H1 (cell line): ENCODE measurements around the gene CHD9NB. TPM values are rescaled to one million over a fixed set of nuclear protein-coding genes. Genes with fewer than 3 reads are reported as not detected.

Source experiments
- CTCF ChIA-PET: fragments of 300-600 bp; sonication (Branson Sonifier 250); formaldehyde crosslinking; loops from one replicate; lab custom pipeline; 2021; ENCODE audit not compliant: partially characterized antibody; lab: Charles Lee
- POLR2A ChIA-PET: fragments of 300-600 bp; sonication (Branson Sonifier 250); formaldehyde crosslinking; loops from one replicate; lab custom pipeline; 2021; ENCODE audit warnings: inconsistent platforms; ENCODE audit not compliant: partially characterized antibody; lab: Charles Lee
- DNase-seq, 2 experiments: peaks; one replicate each; pipeline versions ENCODE4 v3.0.0 to v3.0.0-alpha.2; 2010 to 2022; ENCODE audit warnings: low spot score in 2 of 2, low read depth in 1 of 2, mixed read lengths in 1 of 2
- FAIRE-seq: peaks from 2 replicates; lab custom pipeline; 2011; peaks lifted over from hg19 to GRCh38; lab: Jason Lieb, UNC
- H2AFZ ChIP-seq: 2 replicates; pipeline ENCODE4 v1.8.1; 2012; ENCODE audit warnings: low read length, inconsistent platforms
- H2AK5ac ChIP-seq: 2 replicates; pipeline ENCODE4 v1.6.1; 2013; ENCODE audit warnings: low read depth, low read length
- H2BK120ac ChIP-seq: replicated peaks from 2 replicates; pipeline ENCODE3; 2013; ENCODE audit warnings: low read depth, low read length, inconsistent platforms
- H2BK12ac ChIP-seq: 2 replicates; pipeline ENCODE4 v1.6.1; 2013; ENCODE audit warnings: low read depth, low read length
- H2BK15ac ChIP-seq: 2 replicates; pipeline ENCODE4 v1.6.1; 2013; ENCODE audit warnings: low read length
- H2BK20ac ChIP-seq: 2 replicates; pipeline ENCODE4 v1.6.1; 2013; ENCODE audit warnings: low read length
- H2BK5ac ChIP-seq: 2 replicates; pipeline ENCODE4 v1.6.1; 2013; ENCODE audit warnings: low read depth, low read length
- H3K14ac ChIP-seq: 2 replicates; pipeline ENCODE4 v1.6.1; 2013; ENCODE audit warnings: inconsistent platforms; ENCODE audit not compliant: insufficient read length
- H3K18ac ChIP-seq: 2 replicates; pipeline ENCODE4 v1.6.1; 2013; ENCODE audit warnings: low read length; ENCODE audit errors: extremely low read depth
- H3K23ac ChIP-seq: 2 replicates; pipeline ENCODE4 v1.6.1; 2013; ENCODE audit warnings: inconsistent platforms; ENCODE audit not compliant: insufficient read length
- H3K23me2 ChIP-seq: 2 replicates; pipeline ENCODE4 v1.6.1; 2013; ENCODE audit warnings: low read depth, low read length
- H3K27ac ChIP-seq: 2 replicates; pipeline ENCODE4 v1.6.1; 2011; ENCODE audit warnings: low read depth, low read length, inconsistent platforms
- H3K27me3 ChIP-seq, 4 experiments: replicated peaks in 1 of 4; 1 replicate in 1 of 4; 2 replicates in 3 of 4; pipeline versions ENCODE4 v1.6.1 to v1.8.1; 2011 to 2013; ENCODE audit warnings: low read length in 3 of 4, mild to moderate bottlenecking in 3 of 4, inconsistent platforms in 2 of 4, mixed read lengths in 2 of 4, moderate library complexity in 1 of 4; ENCODE audit not compliant: control insufficient read depth in 3 of 4, insufficient read depth in 3 of 4; ENCODE audit errors: extremely low read depth in 1 of 4
- H3K36me3 ChIP-seq, 4 experiments: 2 replicates each; pipeline versions ENCODE4 v1.6.1 to v1.8.1; 2011 to 2013; ENCODE audit warnings: mild to moderate bottlenecking in 4 of 4, low read length in 3 of 4, moderate library complexity in 2 of 4, control low read depth in 1 of 4, inconsistent platforms in 1 of 4; ENCODE audit not compliant: insufficient read depth in 4 of 4, control insufficient read depth in 2 of 4
- H3K4ac ChIP-seq: replicated peaks from 2 replicates; pipeline ENCODE3; 2013; ENCODE audit warnings: low read length, low read depth, mixed read lengths, inconsistent platforms; ENCODE audit not compliant: insufficient read length
- H3K4me1 ChIP-seq, 4 experiments: replicated peaks in 1 of 4; 1 replicate in 1 of 4; 2 replicates in 3 of 4; pipeline versions ENCODE4 v1.6.1 to v1.8.1; 2011 to 2013; ENCODE audit warnings: low read length in 3 of 4, inconsistent platforms in 2 of 4, mixed read lengths in 1 of 4; ENCODE audit not compliant: insufficient read depth in 4 of 4, control insufficient read depth in 3 of 4
- H3K4me2 ChIP-seq, 2 experiments: 2 replicates each; pipeline versions ENCODE4 v1.6.1 to v1.8.1; 2011 to 2013; ENCODE audit warnings: low read depth in 2 of 2, low read length in 2 of 2, control low read depth in 1 of 2, inconsistent platforms in 1 of 2, mild to moderate bottlenecking in 1 of 2; ENCODE audit not compliant: insufficient read depth in 1 of 2
- H3K4me3 ChIP-seq, 4 experiments: fragments of 200-600, 300-600 bp in 1 of 4; sonication (generic), shearing (Covaris generic), sonication (Bioruptor Twin) in 1 of 4; 2 replicates each; pipeline versions ENCODE4 v1.5.1 to v1.8.1; 2011 to 2016; ENCODE audit warnings: low read length in 4 of 4, low read depth in 3 of 4, control low read depth in 2 of 4, inconsistent platforms in 2 of 4, mild to moderate bottlenecking in 2 of 4, mixed read lengths in 1 of 4, moderate library complexity in 1 of 4; ENCODE audit not compliant: insufficient read depth in 2 of 4; ENCODE audit errors: extremely low read depth in 1 of 4
- H3K56ac ChIP-seq: replicated peaks from 2 replicates; pipeline ENCODE3; 2013; ENCODE audit warnings: low read depth, mild to moderate bottlenecking, mixed read lengths, low read length, inconsistent platforms; ENCODE audit not compliant: insufficient read length
- H3K79me1 ChIP-seq: 2 replicates; pipeline ENCODE4 v1.6.1; 2013; ENCODE audit warnings: low read depth, low read length, control low read depth
- H3K79me2 ChIP-seq, 2 experiments: 2 replicates each; pipeline versions ENCODE4 v1.6.1 to v1.8.1; 2012 to 2013; ENCODE audit warnings: low read length in 2 of 2, mild to moderate bottlenecking in 2 of 2, inconsistent platforms in 1 of 2; ENCODE audit not compliant: insufficient read depth in 2 of 2, control insufficient read depth in 1 of 2
- H3K9ac ChIP-seq, 4 experiments: replicated peaks in 1 of 4; 1 replicate in 1 of 4; 2 replicates in 3 of 4; pipeline versions ENCODE4 v1.6.1 to v1.8.1; 2011 to 2013; ENCODE audit warnings: low read depth in 3 of 4, low read length in 3 of 4, control low read depth in 2 of 4, mild to moderate bottlenecking in 2 of 4, moderate library complexity in 2 of 4, inconsistent platforms in 1 of 4; ENCODE audit errors: extremely low read depth in 1 of 4
- H3K9me3 ChIP-seq, 2 experiments: 2 replicates each; pipeline versions ENCODE4 v1.6.1 to v1.8.1; 2012 to 2013; ENCODE audit warnings: mild to moderate bottlenecking in 2 of 2, moderate library complexity in 2 of 2, control low read depth in 1 of 2, inconsistent platforms in 1 of 2, low read depth in 1 of 2, low read length in 1 of 2, mixed read lengths in 1 of 2; ENCODE audit not compliant: insufficient read depth in 2 of 2
- H4K20me1 ChIP-seq, 2 experiments: replicated peaks in 1 of 2; 2 replicates each; pipeline versions ENCODE3 to v1.8.1; 2011 to 2013; ENCODE audit warnings: inconsistent platforms in 2 of 2, low read length in 2 of 2, mild to moderate bottlenecking in 1 of 2; ENCODE audit not compliant: insufficient read depth in 2 of 2, control insufficient read depth in 1 of 2
- H4K5ac ChIP-seq: 2 replicates; pipeline ENCODE4 v1.6.1; 2013; ENCODE audit warnings: low read length, low read depth, mixed read lengths, inconsistent platforms; ENCODE audit not compliant: insufficient read length
- H4K8ac ChIP-seq: 2 replicates; pipeline ENCODE4 v1.8.0; 2013; ENCODE audit warnings: mild to moderate bottlenecking, moderate library complexity, low read length, inconsistent platforms; ENCODE audit not compliant: insufficient read depth; ENCODE audit errors: extremely low read depth
- H4K91ac ChIP-seq: replicated peaks from 2 replicates; pipeline ENCODE3; 2013; ENCODE audit warnings: low read length, mixed read lengths, inconsistent platforms; ENCODE audit not compliant: insufficient read length
- EZH2 ChIP-seq: fragments of 200-600 bp; sonication (generic); IDR thresholded peaks from 2 replicates; pipeline ENCODE4 v1.7.1; 2012; ENCODE audit warnings: low read depth, mild to moderate bottlenecking, moderate library complexity, low read length, inconsistent platforms; ENCODE audit not compliant: severe bottlenecking
- HDAC2 ChIP-seq, 2 experiments: fragments of 300-600 bp in 1 of 2; sonication (generic) in 1 of 2; IDR thresholded peaks; 2 replicates each; pipeline ENCODE4 v1.6.1; 2011 to 2012; ENCODE audit warnings: low read depth in 2 of 2, low read length in 2 of 2, mild to moderate bottlenecking in 2 of 2, moderate library complexity in 2 of 2, borderline replicate concordance in 1 of 2, inconsistent platforms in 1 of 2
- MAFK ChIP-seq: IDR thresholded peaks from 2 replicates; pipeline ENCODE4 v1.6.1; 2012; ENCODE audit warnings: low read depth, mild to moderate bottlenecking, improper control_type of control experiment, low read length
- RAD21 ChIP-seq, 2 experiments: IDR thresholded peaks in 1 of 2; conservative IDR thresholded peaks in 1 of 2; 2 replicates each; pipeline ENCODE4 v1.6.1; 2011; ENCODE audit warnings: low read depth in 2 of 2, low read length in 2 of 2, improper control_type of control experiment in 1 of 2, inconsistent platforms in 1 of 2, mild to moderate bottlenecking in 1 of 2, moderate library complexity in 1 of 2
- RFX5 ChIP-seq: IDR thresholded peaks from 2 replicates; pipeline ENCODE4 v1.6.1; 2011; ENCODE audit warnings: low read depth, low read length, improper control_type of control experiment, borderline replicate concordance
- SIN3A ChIP-seq, 2 experiments: IDR thresholded peaks in 1 of 2; conservative IDR thresholded peaks in 1 of 2; 2 replicates each; pipeline ENCODE4 v1.6.1; 2011 to 2012; ENCODE audit warnings: low read length in 2 of 2, improper control_type of control experiment in 1 of 2, low read depth in 1 of 2, mild to moderate bottlenecking in 1 of 2
- SIRT6 ChIP-seq: IDR thresholded peaks from one replicate; pipeline ENCODE4 v1.7.1; 2012; ENCODE audit warnings: low read length, inconsistent platforms
- SIX5 ChIP-seq: IDR thresholded peaks from 2 replicates; pipeline ENCODE4 v1.6.1; 2011; ENCODE audit warnings: mild to moderate bottlenecking, low read depth, low read length
- SUZ12 ChIP-seq: fragments of 200-600 bp; sonication (generic); IDR thresholded peaks from 2 replicates; pipeline ENCODE4 v1.6.1; 2012; ENCODE audit warnings: mild to moderate bottlenecking, inconsistent platforms, low read length, moderate library complexity, mixed read lengths
- TAF1 ChIP-seq: IDR thresholded peaks from 2 replicates; pipeline ENCODE4 v1.6.1; 2011; ENCODE audit warnings: mild to moderate bottlenecking, low read depth, low read length
- TBP ChIP-seq: IDR thresholded peaks from 2 replicates; pipeline ENCODE4 v1.6.1; 2011; ENCODE audit warnings: low read depth, low read length, improper control_type of control experiment
- USF2 ChIP-seq: IDR thresholded peaks from 2 replicates; pipeline ENCODE4 v1.6.1; 2011; ENCODE audit warnings: low read length, improper control_type of control experiment
- WGBS, 2 experiments: shearing (Covaris generic) in 1 of 2; methylation state at CpG; one replicate each; pipeline versions ENCODE4 v1.1.6 to v1.1.7; 2013 to 2015; ENCODE audit warnings: low lambda C conversion rate in 2 of 2, mixed read lengths in 2 of 2, inconsistent platforms in 1 of 2, low coverage in 1 of 2, missing lambda C conversion rate in 1 of 2; ENCODE audit not compliant: insufficient replicate concordance in 2 of 2, insufficient coverage in 1 of 2, insufficient read length in 1 of 2; ENCODE audit errors: extremely low coverage in 1 of 2, missing lambda C conversion rate in 1 of 2; 5-methylcytosine and 5-hydroxymethylcytosine counted together
- polyA plus RNA-seq, 7 experiments: library from polyadenylated mRNA; depleted of rRNA in 3 of 7; stranded (reverse) in 5 of 7; unstranded in 2 of 7; fragments of >200 nt in 5 of 7; fragments of 200-250 nt in 2 of 7; gene quantifications; 1 replicate in 5 of 7; 2 replicates in 1 of 7; 4 replicates in 1 of 7; pipeline versions ENCODE4 v1.2.1 to v1.2.3, GENCODE V29; 2011 to 2013; ENCODE audit warnings: missing spikeins in 2 of 7, mixed read lengths in 2 of 7
- total RNA-seq: library from RNA; stranded (reverse); fragmentation: NEBNext Ultra II Directional; extraction: Animal tissue kit (Norgen Biotek cat#: 25700); gene quantifications from 2 replicates; pipeline ENCODE4 v1.2.1, GENCODE V29; 2021

Gene CHD9NB
- total and polyA plus RNA-seq, 2 of the 8 experiments (the other 6 are each of a cell fraction or from before 2014, with no cell fraction given) = 4.5 to 5.9 TPM

GRCh38 chr16:53100889-53101288, 48.2 kb upstream of the CHD9NB start:
- no peak overlapping the region for H3K27ac ChIP-seq
- no peak overlapping the region for H3K23ac ChIP-seq
- H2BK20ac ChIP-seq = no peak overlapping the region
- no peaks in the 10 kb centered on the region for H3K27me3 ChIP-seq
- no peak overlapping the region for H3K56ac ChIP-seq
- no peak for DNase-seq
- no peak overlapping the region for H2BK15ac ChIP-seq
- peaks cover 0 to 9% of the 10 kb centered on the region in 2 experiments; a peak in 2 of 4 replicates for H3K79me2 ChIP-seq
- POLR2A ChIA-PET = interaction anchor here (1.0 to 3.4 kb wide), 3 partner anchors 10 to 46 kb away, joined by 3 to 15 read pairs (median 14); partner anchors contain the start of gene CHD9
- no peak overlapping the region for H2BK12ac ChIP-seq
- no peak overlapping the region for H2BK120ac ChIP-seq
- H3K4ac ChIP-seq = no peak overlapping the region
- no peaks in the 10 kb centered on the region for H4K20me1 ChIP-seq
- H4K8ac ChIP-seq = no peak overlapping the region
- H3K23me2 ChIP-seq = 0 out of 2 replicates have a peak, but pooled peaks cover 4% of the 10 kb centered on the region
- no peak overlapping the region for H3K4me3 ChIP-seq
- H3K18ac ChIP-seq = no peak overlapping the region
- H3K14ac ChIP-seq = no peak overlapping the region
- no peak overlapping the region for H2AFZ ChIP-seq
- no peak overlapping the region for H4K5ac ChIP-seq
- no peak overlapping the region for H2BK5ac ChIP-seq
- CTCF ChIA-PET = interaction anchor here (0.8 to 1.9 kb wide), 6 partner anchors 9 to 117 kb away, joined by 3 to 6 read pairs (median 4); no protein-coding TSS in a partner anchor
- H3K9ac ChIP-seq = no peak overlapping the region
- H3K9me3 ChIP-seq = no peaks in the 10 kb centered on the region
- no peak overlapping the region for H2AK5ac ChIP-seq
- H3K4me1 ChIP-seq = peaks cover 5 to 12% (median 9%) of the 10 kb centered on the region in 4 experiments
- H3K4me2 ChIP-seq = no peak overlapping the region; a peak in 1 of 4 replicates
- H3K79me1 ChIP-seq = no peaks in the 10 kb centered on the region
- no peak overlapping the region for H4K91ac ChIP-seq
- no peak for FAIRE-seq
- no peaks in the 10 kb centered on the region for H3K36me3 ChIP-seq
- WGBS, 2 experiments = 89% methylated on average over 1 of the region's 1 CpG; no CpG with 5 or more reads in 1 of the 2 experiments
- TF ChIP-seq SUZ12 (no peak), TAF1 (no peak), SIX5 (no peak), RAD21 (IDR thresholded peaks at IDR 0.05 in 1 of 2, conservative IDR thresholded peaks at IDR 0.05 in 1 of 2; ENCODE audit: low read depth in 2 of 2, low read length in 2 of 2) (no peak), EZH2 (no peak), USF2 (no peak), HDAC2 (IDR thresholded peaks at IDR 0.05; ENCODE audit: borderline replicate concordance in 1 of 2, low read depth in 2 of 2, low read length in 2 of 2) (no peak), MAFK (no peak), SIRT6 (no peak), SIN3A (conservative IDR thresholded peaks at IDR 0.05 in 1 of 2, IDR thresholded peaks at IDR 0.05 in 1 of 2; ENCODE audit: low read depth in 1 of 2, low read length in 2 of 2) (no peak), TBP (no peak), RFX5 (no peak)
